PC-3 (cell line): Measurements from ENCODE around the gene ZFX. TPM values are rescaled to one million over a fixed set of nuclear protein-coding genes. Genes with fewer than 3 reads are reported as not detected.

Experiments used
- ATAC-seq: fragments of 200-7000 bp; cut with Tn5 transposase; 2 replicates; pipeline ENCODE4 v1.9.1; 2020; ENCODE audit warnings: mild to moderate bottlenecking, moderate library complexity
- BruUV-seq: library from RNA; stranded (reverse); fragments of 400-500 nt; replicated peaks from 2 replicates; lab custom pipeline; 2021; lab: Mats Ljungman, UMichigan
- CTCF ChIA-PET: fragments of 300-600 bp; sonication (Branson Sonifier 250); formaldehyde crosslinking; loops from one replicate; lab custom pipeline; 2022; ENCODE audit warnings: antibody characterized with exemption; lab: Charles Lee
- POLR2A ChIA-PET: fragments of 300-600 bp; sonication (Branson Sonifier 250); formaldehyde crosslinking; loops from one replicate; lab custom pipeline; 2022; ENCODE audit warnings: antibody characterized with exemption; ENCODE audit not compliant: unreplicated experiment; lab: Charles Lee
- DNase-seq: peaks from one replicate; pipeline ENCODE4 v3.0.0-alpha.2; 2015
- H2AFZ ChIP-seq: fragments of 300-600 bp; sonication (generic); 2 replicates; pipeline ENCODE4 v1.6.0; 2016; ENCODE audit warnings: antibody characterized with exemption, low read length
- H3F3A ChIP-seq: fragments of 300-600 bp; sonication (generic); one replicate; pipeline ENCODE4 v1.6.0; 2017; ENCODE audit warnings: antibody characterized with exemption, low read length, control low read depth, mild to moderate bottlenecking; ENCODE audit not compliant: unreplicated experiment
- H3K27ac ChIP-seq: fragments of 300-600 bp; sonication (generic); 2 replicates; pipeline ENCODE4 v1.5.1; 2016; ENCODE audit warnings: mild to moderate bottlenecking, low read length
- H3K27me3 ChIP-seq: fragments of 300-600 bp; sonication (generic); 2 replicates; pipeline ENCODE4 v1.6.1; 2016; ENCODE audit warnings: low read length, mixed read lengths
- H3K36me3 ChIP-seq: fragments of 300-600 bp; sonication (generic); 2 replicates; pipeline ENCODE4 v1.6.1; 2016; ENCODE audit warnings: low read depth, mixed run types, low read length, mixed read lengths
- H3K4me1 ChIP-seq: fragments of 300-600 bp; sonication (generic); 2 replicates; pipeline ENCODE4 v1.5.1; 2016; ENCODE audit warnings: low read length; ENCODE audit not compliant: insufficient read depth
- H3K4me2 ChIP-seq: fragments of 300-600 bp; sonication (generic); 2 replicates; pipeline ENCODE4 v1.6.0; 2016; ENCODE audit warnings: low read length
- H3K4me3 ChIP-seq: fragments of 300-600 bp; sonication (generic); 2 replicates; pipeline ENCODE4 v1.5.1; 2016; ENCODE audit warnings: mild to moderate bottlenecking, low read length, mixed read lengths
- H3K79me2 ChIP-seq: fragments of 300-600 bp; sonication (generic); 2 replicates; pipeline ENCODE4 v1.6.1; 2017; ENCODE audit warnings: low read length, mixed read lengths
- H3K9ac ChIP-seq: fragments of 300-600 bp; sonication (generic); 2 replicates; pipeline ENCODE4 v1.6.0; 2016; ENCODE audit warnings: mild to moderate bottlenecking, low read length
- H3K9me2 ChIP-seq: fragments of 300-600 bp; sonication (generic); replicated peaks from 2 replicates; pipeline ENCODE4 v1.6.1; 2016; ENCODE audit warnings: mixed run types, low read length, mixed read lengths
- H3K9me3 ChIP-seq: fragments of 300-600 bp; sonication (generic); 2 replicates; pipeline ENCODE4 v1.6.1; 2016; ENCODE audit warnings: low read length, mixed read lengths
- H4K20me1 ChIP-seq: fragments of 300-600 bp; sonication (generic); 2 replicates; pipeline ENCODE4 v1.6.1; 2016; ENCODE audit warnings: low read length, mixed read lengths
- EZH2 ChIP-seq: fragments of 300-600 bp; sonication (generic); IDR thresholded peaks from one replicate; pipeline ENCODE4 v1.6.1; 2017; ENCODE audit warnings: antibody characterized with exemption, mild to moderate bottlenecking, low read length; ENCODE audit not compliant: unreplicated experiment
- EZH2phosphoT487 ChIP-seq: fragments of 300-600 bp; sonication (generic); IDR thresholded peaks from 2 replicates; pipeline ENCODE4 v1.6.1; 2018; ENCODE audit warnings: mild to moderate bottlenecking, antibody characterized with exemption, low read length, borderline replicate concordance
- intact Hi-C: fragments of 100-400 bp; cut with micrococcal nuclease; formaldehyde crosslinking; loops from 2 replicates; pipeline ENCODE4 v1.9.0; 2023
- total RNA-seq: library from RNA; depleted of rRNA; stranded (reverse); fragments of >200 nt; gene quantifications from 2 replicates; pipeline ENCODE4 v1.2.3, GENCODE V29; 2014
- TF ChIP-seq, protein P1 (sequence below): fragments of 300-600 bp; sonication (generic); conservative IDR thresholded peaks from 2 replicates; pipeline ENCODE4 v1.5.1; 2017; ENCODE audit warnings: antibody characterized with exemption, low read depth, mild to moderate bottlenecking, low read length

The ZFX gene
- total RNA-seq, 1 experiment from 2014 or later, result 21.0 TPM

DNA sequence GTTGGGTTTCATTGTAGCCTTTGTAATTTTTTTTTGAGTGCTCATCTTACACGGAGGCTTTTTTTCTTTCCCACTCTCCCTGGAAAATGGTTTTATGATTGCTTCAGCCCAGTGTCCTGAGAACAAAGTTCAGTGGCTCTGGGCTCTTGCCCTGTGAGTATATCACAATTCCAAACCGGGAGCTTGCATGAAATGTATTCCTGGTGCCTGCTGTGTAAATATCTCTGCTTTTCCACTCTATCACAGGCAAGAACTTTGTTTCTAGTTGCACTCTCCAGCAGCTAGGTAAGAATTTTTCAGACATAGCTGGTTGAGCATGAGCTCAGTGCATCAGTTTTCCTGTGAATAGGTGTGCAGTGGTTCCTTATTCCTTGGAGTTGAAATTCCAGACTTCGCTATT, 103.5 kb downstream of the ZFX start:
- POLR2A ChIA-PET, result no interaction called here
- H3K36me3 ChIP-seq, result no peaks in the 10 kb centered on the region
- H2AFZ ChIP-seq, result no peak overlapping the region
- H3K4me1 ChIP-seq, result no peaks in the 10 kb centered on the region
- H3K4me3 ChIP-seq, result no peak overlapping the region
- no peak overlapping the region for H3K9ac ChIP-seq
- H3K4me2 ChIP-seq, result no peak overlapping the region
- intact Hi-C loops, result no loop called here
- ATAC-seq (no peak), DNase-seq (no peak)
- CTCF ChIA-PET, result no interaction called here
- no TSS peak for BruUV-seq
- no peaks in the 10 kb centered on the region for H3K27me3 ChIP-seq
- no peak overlapping the region for H3K27ac ChIP-seq
- TF ChIP-seq, protein P1, sequence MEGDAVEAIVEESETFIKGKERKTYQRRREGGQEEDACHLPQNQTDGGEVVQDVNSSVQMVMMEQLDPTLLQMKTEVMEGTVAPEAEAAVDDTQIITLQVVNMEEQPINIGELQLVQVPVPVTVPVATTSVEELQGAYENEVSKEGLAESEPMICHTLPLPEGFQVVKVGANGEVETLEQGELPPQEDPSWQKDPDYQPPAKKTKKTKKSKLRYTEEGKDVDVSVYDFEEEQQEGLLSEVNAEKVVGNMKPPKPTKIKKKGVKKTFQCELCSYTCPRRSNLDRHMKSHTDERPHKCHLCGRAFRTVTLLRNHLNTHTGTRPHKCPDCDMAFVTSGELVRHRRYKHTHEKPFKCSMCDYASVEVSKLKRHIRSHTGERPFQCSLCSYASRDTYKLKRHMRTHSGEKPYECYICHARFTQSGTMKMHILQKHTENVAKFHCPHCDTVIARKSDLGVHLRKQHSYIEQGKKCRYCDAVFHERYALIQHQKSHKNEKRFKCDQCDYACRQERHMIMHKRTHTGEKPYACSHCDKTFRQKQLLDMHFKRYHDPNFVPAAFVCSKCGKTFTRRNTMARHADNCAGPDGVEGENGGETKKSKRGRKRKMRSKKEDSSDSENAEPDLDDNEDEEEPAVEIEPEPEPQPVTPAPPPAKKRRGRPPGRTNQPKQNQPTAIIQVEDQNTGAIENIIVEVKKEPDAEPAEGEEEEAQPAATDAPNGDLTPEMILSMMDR, result no peak
- TF ChIP-seq EZH2, result no peak
- no peak for TF ChIP-seq EZH2phosphoT487
- H3K79me2 ChIP-seq, result no peaks in the 10 kb centered on the region
- H3K9me2 ChIP-seq, result no peaks in the 10 kb centered on the region
- H3K9me3 ChIP-seq, result no peaks in the 10 kb centered on the region
- no peaks in the 10 kb centered on the region for H3F3A ChIP-seq
- H4K20me1 ChIP-seq, result no peaks in the 10 kb centered on the region

DNA sequence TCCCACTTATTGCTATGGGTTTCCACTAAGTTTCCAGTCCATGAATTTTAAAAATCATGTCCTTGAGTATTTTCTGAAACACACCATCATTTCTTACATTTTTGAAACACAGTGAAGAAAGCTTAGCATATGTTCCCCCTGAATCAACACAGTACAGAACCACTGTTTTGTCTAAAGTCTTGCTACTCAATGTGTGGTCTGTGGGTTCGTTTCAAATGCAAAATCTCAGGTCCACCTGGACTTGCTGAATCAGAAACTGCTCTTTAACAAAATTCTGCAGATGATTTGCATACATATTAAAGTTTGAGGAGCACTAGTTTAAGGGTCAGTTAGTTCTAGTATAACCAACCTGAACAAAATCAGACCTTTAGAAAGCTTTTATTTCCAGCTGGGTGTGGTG, 103.9 kb downstream of the ZFX start:
- no peaks in the 10 kb centered on the region for H3K9me3 ChIP-seq
- ChIA-PET POLR2A (no interaction called here), CTCF (no interaction called here)
- H3K79me2 ChIP-seq, result no peaks in the 10 kb centered on the region
- H4K20me1 ChIP-seq, result no peaks in the 10 kb centered on the region
- no TSS peak for BruUV-seq
- no peak for ATAC-seq
- intact Hi-C loops, result no loop called here
- no peaks in the 10 kb centered on the region for H3F3A ChIP-seq
- no peaks in the 10 kb centered on the region for H3K4me1 ChIP-seq
- H3K36me3 ChIP-seq, result no peaks in the 10 kb centered on the region
- H3K4me2 ChIP-seq, result no peak overlapping the region
- no peak overlapping the region for H3K9ac ChIP-seq
- no peak overlapping the region for H3K4me3 ChIP-seq
- TF ChIP-seq EZH2phosphoT487 (no peak), EZH2 (no peak)
- TF ChIP-seq, protein P1, result no peak
- no peak overlapping the region for H2AFZ ChIP-seq
- no peaks in the 10 kb centered on the region for H3K27me3 ChIP-seq
- no peak for DNase-seq
- no peak overlapping the region for H3K27ac ChIP-seq
- H3K9me2 ChIP-seq, result no peaks in the 10 kb centered on the region

DNA sequence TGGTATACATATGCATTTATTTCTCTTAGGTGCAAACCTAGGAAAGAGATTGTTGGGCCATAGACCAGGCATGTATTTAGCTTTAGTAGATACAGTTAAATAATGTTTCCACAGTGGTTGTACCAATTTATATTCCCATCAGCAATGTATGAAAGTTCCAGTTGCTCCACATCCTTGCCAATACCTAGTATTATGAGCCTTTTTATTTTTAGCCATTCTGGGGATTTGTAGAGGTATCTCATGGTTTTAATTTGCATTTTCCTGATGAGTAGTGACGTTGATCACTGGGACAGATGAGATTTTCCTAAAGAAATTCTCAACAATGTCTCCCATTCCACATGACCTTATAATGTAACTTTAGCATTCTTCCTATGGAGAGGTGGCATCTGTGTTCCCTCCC, 107.5 kb downstream of the ZFX start:
- H3K9me2 ChIP-seq, result no peaks in the 10 kb centered on the region
- no peak overlapping the region for H3K9ac ChIP-seq
- intact Hi-C loops, result loop anchor here (5.0 kb wide), 1 partner anchor 115 kb away; no protein-coding TSS in a partner anchor
- DNase-seq, result no peak
- BruUV-seq, result no TSS peak
- no peak overlapping the region for H3K27ac ChIP-seq
- no peak overlapping the region for H2AFZ ChIP-seq
- ChIA-PET CTCF (no interaction called here), POLR2A (no interaction called here)
- no peaks in the 10 kb centered on the region for H3K4me1 ChIP-seq
- H4K20me1 ChIP-seq, result no peaks in the 10 kb centered on the region
- H3K4me2 ChIP-seq, result no peak overlapping the region
- H3K4me3 ChIP-seq, result no peak overlapping the region
- H3K36me3 ChIP-seq, result no peaks in the 10 kb centered on the region
- TF ChIP-seq EZH2phosphoT487 (no peak), EZH2 (no peak)
- TF ChIP-seq, protein P1, result no peak
- no peak for ATAC-seq
- H3K79me2 ChIP-seq, result no peaks in the 10 kb centered on the region
- no peaks in the 10 kb centered on the region for H3K27me3 ChIP-seq
- no peaks in the 10 kb centered on the region for H3K9me3 ChIP-seq
- H3F3A ChIP-seq, result no peaks in the 10 kb centered on the region
